Heart left ventricle (tissue), 16 donors: ENCODE results near the gene KDM1B. TPM values are rescaled to one million over a fixed set of nuclear protein-coding genes. Genes with fewer than 3 reads are reported as not detected.

Experiments used
- ATAC-seq, 4 donors: fragments of 200-7000 bp; cut with Tn5 transposase; one replicate each; pipeline ENCODE4 v1.9.1; 2020 to 2022; ENCODE audit warnings: moderate library complexity in 4 of 4, mild to moderate bottlenecking in 3 of 4, moderate number of reproducible peaks in 1 of 4
- DNase-seq, 5 donors: peaks; one replicate each; pipeline ENCODE4 v3.0.0-alpha.2; 2020
- H3K27ac ChIP-seq, 12 donors: fragments of 200-600 bp; sonication (generic) in 4 of 12; one replicate each; pipeline versions ENCODE4 v1.5.0 to v1.8.0; 2016 to 2022; ENCODE audit warnings: mild to moderate bottlenecking in 2 of 12
- H3K27me3 ChIP-seq, 9 donors: fragments of 200-600 bp; sonication (generic) in 2 of 9; one replicate each; pipeline versions ENCODE4 v1.5.1 to v1.8.0; 2016 to 2022; ENCODE audit warnings: mild to moderate bottlenecking in 3 of 9
- H3K36me3 ChIP-seq, 9 donors: fragments of 200-600 bp; sonication (generic) in 2 of 9; one replicate each; pipeline versions ENCODE4 v1.5.0 to v1.8.0; 2018 to 2022; ENCODE audit warnings: mild to moderate bottlenecking in 2 of 9
- H3K4me1 ChIP-seq, 12 donors: fragments of 200-600 bp; sonication (generic) in 4 of 12; one replicate each; pipeline versions ENCODE4 v1.5.0 to v1.8.0; 2016 to 2022; ENCODE audit warnings: mild to moderate bottlenecking in 3 of 12
- H3K4me3 ChIP-seq, 12 donors: fragments of 200-600 bp; sonication (generic) in 4 of 12; one replicate each; pipeline versions ENCODE4 v1.5.0 to v1.8.0; 2017 to 2022; ENCODE audit warnings: mild to moderate bottlenecking in 9 of 12, moderate library complexity in 4 of 12
- H3K9me3 ChIP-seq, 12 donors: fragments of 200-600 bp; sonication (generic) in 4 of 12; one replicate each; pipeline versions ENCODE4 v1.5.0 to v1.8.0; 2016 to 2022; ENCODE audit warnings: mild to moderate bottlenecking in 1 of 12
- CTCF ChIP-seq, 12 donors: fragments of 200-600 bp; sonication (generic) in 4 of 12; IDR thresholded peaks; one replicate each; pipeline versions ENCODE4 v1.5.0 to v1.8.0; 2018 to 2022; ENCODE audit warnings: antibody characterized with exemption in 12 of 12, mild to moderate bottlenecking in 5 of 12
- POLR2A ChIP-seq, 2 donors: fragments of 450-650 bp; IDR thresholded peaks; one replicate each; pipeline ENCODE4 v1.6.1; 2017; ENCODE audit warnings: antibody characterized with exemption in 2 of 2, mild to moderate bottlenecking in 2 of 2, moderate library complexity in 2 of 2
- WGBS, 4 donors: extraction: QIAGEN DNeasy Blood & Tissue Kit in 2 of 4; methylation state at CpG; one replicate each; pipeline versions ENCODE4 v1.1.5 to v1.1.7; 2013 to 2018; 5-methylcytosine and 5-hydroxymethylcytosine counted together
- intact Hi-C, 10 donors: fragments of 100-400 bp; cut with DNase I; formaldehyde crosslinking; loops; one replicate each; pipeline versions ENCODE4 v1.11.1 to v1.14.2; 2022
- polyA plus RNA-seq, 2 donors: library from polyadenylated mRNA; stranded (reverse); fragments of 200-250 nt; gene quantifications; one replicate each; pipeline ENCODE4 v1.2.3, GENCODE V29; 2013
- total RNA-seq, 9 donors: library from RNA; depleted of rRNA in 2 of 9; stranded (reverse); fragments of >200 nt in 2 of 9; fragmentation: NEBNext Ultra II Directional in 3 of 9; extraction: Animal tissue kit (Norgen Biotek cat#: 25700) in 3 of 9; gene quantifications; one replicate each; pipeline versions ENCODE4 v1.1.0 to v1.2.4, GENCODE V29; 2016 to 2023
- donor health status: ischemic (EF 13 %, LVEDD 7.1; RV severe dilation, severe dysfunction).
- donor health status: healthy with polysubstance abuse.
- donor health status: DM: no; HTN: yes; CAD: no.
- donor health status: DM: no; HTN: no; CAD: no.
- donor health status: ischemic (EF 25% LVEDD 6.9; RV normal size, moderate dysfunction).
- donor health status: ischemic (EF 25% LVEDD 5.7; RV mildly dilated, moderate dysfunction).
- donor health status: healthy.
- donor health status: DM: yes; HTN: yes; CAD: no.
- donor health status: ischemic (EF 35%, LVEDD 5.7; RV mildly dilated, moderate dysfunction).
- donor health status: nonischemic (EF 11% LVEDD 7.7; RV severe dilation, severe dysfunction).
- donor health status: DM: yes; HTN: yes; CAD: no.
- donor health status: PGD.
- donor health status: ischemic (EF 29% LVEDD 5.4; RV normal size, mild dysfunction).
- donor health status: nonischemic (EF 23%, LVEDD 6.1; RV moderate dilation, normal function).

The KDM1B gene
- total and polyA plus RNA-seq, 11 donors = 2.1 to 21.8 (median 13.6) TPM

- 83 to 89% (median 87%) methylated on average over 2 of the region's 2 CpGs for WGBS, 4 donors
- TF ChIP-seq CTCF (IDR thresholded peaks at IDR 0.05) (no peak), POLR2A (IDR thresholded peaks at IDR 0.05) (no peak)
- no peaks in the 10 kb centered on the region for H3K27me3 ChIP-seq
- H3K4me1 ChIP-seq = no peaks in the 10 kb centered on the region
- intact Hi-C loops = loop anchor here in 2 of 10 donors (5.0 to 10.0 kb wide), 2 partner anchors 121 to 123 kb away; no protein-coding TSS in a partner anchor
- peaks cover 0 to 4% (median 0%) of the 10 kb centered on the region in 12 donors for H3K9me3 ChIP-seq
- DNase-seq (no peak), ATAC-seq (no peak)
- H3K4me3 ChIP-seq = no peak overlapping the region
- H3K27ac ChIP-seq = no peak overlapping the region
- H3K36me3 ChIP-seq = no peaks in the 10 kb centered on the region
Measured at GRCh38 chr6:18115356-18115755, 39.9 kb upstream of the KDM1B start.

- no peak overlapping the region for H3K4me3 ChIP-seq
- H3K36me3 ChIP-seq = no peaks in the 10 kb centered on the region
- intact Hi-C loops = loop anchor here in 2 of 10 donors (5.0 to 10.0 kb wide), 2 partner anchors 122 to 125 kb away; no protein-coding TSS in a partner anchor
- ATAC-seq (no peak), DNase-seq (no peak)
- H3K27ac ChIP-seq = no peak overlapping the region
- TF ChIP-seq CTCF (IDR thresholded peaks at IDR 0.05) (no peak), POLR2A (IDR thresholded peaks at IDR 0.05) (no peak)
- WGBS, 4 donors = 90 to 94% (median 91%) methylated on average over 5 of the region's 5 CpGs
- H3K9me3 ChIP-seq = peaks cover 0 to 16% (median 0%) of the 10 kb centered on the region in 12 donors
- H3K27me3 ChIP-seq = no peaks in the 10 kb centered on the region
- peaks cover 0 to 7% (median 5%) of the 10 kb centered on the region in 12 donors for H3K4me1 ChIP-seq
Measured at GRCh38 chr6:18117136-18117535, 38.1 kb upstream of the KDM1B start.

- no peak for DNase-seq
- H3K36me3 ChIP-seq = no peaks in the 10 kb centered on the region
- H3K4me3 ChIP-seq = no peak overlapping the region
- 69 to 79% (median 75%) methylated on average over 3 of the region's 3 CpGs for WGBS, 4 donors
- no peaks in the 10 kb centered on the region for H3K27me3 ChIP-seq
- no peak overlapping the region for H3K27ac ChIP-seq
- no peak for TF ChIP-seq POLR2A (IDR thresholded peaks at IDR 0.05)
- no peak for TF ChIP-seq CTCF (IDR thresholded peaks at IDR 0.05)
- intact Hi-C loops = loop anchor here in 2 of 10 donors (5.0 to 10.0 kb wide), 2 partner anchors 124 to 126 kb away; no protein-coding TSS in a partner anchor
- no peak for ATAC-seq
- H3K4me1 ChIP-seq = peaks cover 0 to 16% (median 9%) of the 10 kb centered on the region in 12 donors
- H3K9me3 ChIP-seq = peaks cover 0 to 16% (median 0%) of the 10 kb centered on the region in 12 donors
Measured at GRCh38 chr6:18118330-18118729, 36.9 kb upstream of the KDM1B start.

GRCh38 chr6:18119236-18119635 lies 36.0 kb upstream of the KDM1B start:
- no peaks in the 10 kb centered on the region for H3K27me3 ChIP-seq
- ATAC-seq (no peak), DNase-seq (no peak)
- H3K4me3 ChIP-seq = no peak overlapping the region
- no peaks in the 10 kb centered on the region for H3K36me3 ChIP-seq
- no peak for TF ChIP-seq POLR2A (IDR thresholded peaks at IDR 0.05)
- TF ChIP-seq CTCF (IDR thresholded peaks at IDR 0.05) = no peak
- 53 to 74% (median 72%) methylated on average over 5 of the region's 5 CpGs for WGBS, 4 donors
- H3K4me1 ChIP-seq = peaks cover 0 to 18% (median 9%) of the 10 kb centered on the region in 12 donors
- H3K9me3 ChIP-seq = peaks cover 0 to 16% (median 0%) of the 10 kb centered on the region in 12 donors
- intact Hi-C loops = loop anchor here in 2 of 10 donors (5.0 to 10.0 kb wide), 2 partner anchors 124 to 127 kb away; no protein-coding TSS in a partner anchor
- H3K27ac ChIP-seq = no peak overlapping the region
